IPS-18a (cell line): ENCODE results near the gene UBE4B.

Experiments used
- H3K27ac ChIP-seq: one replicate; pipeline ENCODE4 v1.5.1; 2013; ENCODE audit warnings: low read length
- H3K27me3 ChIP-seq: one replicate; pipeline ENCODE4 v1.6.1; 2013; ENCODE audit warnings: mild to moderate bottlenecking, low read length; ENCODE audit not compliant: control insufficient read depth, insufficient read depth
- H3K36me3 ChIP-seq: one replicate; pipeline ENCODE4 v1.6.1; 2013; ENCODE audit warnings: low read depth, low read length; ENCODE audit not compliant: control insufficient read depth
- H3K4me1 ChIP-seq: one replicate; pipeline ENCODE4 v1.6.1; 2013; ENCODE audit warnings: low read depth, low read length; ENCODE audit not compliant: control insufficient read depth
- H3K4me3 ChIP-seq: one replicate; pipeline ENCODE4 v1.5.1; 2013; ENCODE audit warnings: low read length
- H3K9ac ChIP-seq: one replicate; pipeline ENCODE4 v1.6.1; 2013; ENCODE audit warnings: mild to moderate bottlenecking, low read length, moderate library complexity
- H3K9me3 ChIP-seq: one replicate; pipeline ENCODE4 v1.6.1; 2013; ENCODE audit warnings: low read depth, low read length; ENCODE audit not compliant: control insufficient read depth

Gene UBE4B

DNA sequence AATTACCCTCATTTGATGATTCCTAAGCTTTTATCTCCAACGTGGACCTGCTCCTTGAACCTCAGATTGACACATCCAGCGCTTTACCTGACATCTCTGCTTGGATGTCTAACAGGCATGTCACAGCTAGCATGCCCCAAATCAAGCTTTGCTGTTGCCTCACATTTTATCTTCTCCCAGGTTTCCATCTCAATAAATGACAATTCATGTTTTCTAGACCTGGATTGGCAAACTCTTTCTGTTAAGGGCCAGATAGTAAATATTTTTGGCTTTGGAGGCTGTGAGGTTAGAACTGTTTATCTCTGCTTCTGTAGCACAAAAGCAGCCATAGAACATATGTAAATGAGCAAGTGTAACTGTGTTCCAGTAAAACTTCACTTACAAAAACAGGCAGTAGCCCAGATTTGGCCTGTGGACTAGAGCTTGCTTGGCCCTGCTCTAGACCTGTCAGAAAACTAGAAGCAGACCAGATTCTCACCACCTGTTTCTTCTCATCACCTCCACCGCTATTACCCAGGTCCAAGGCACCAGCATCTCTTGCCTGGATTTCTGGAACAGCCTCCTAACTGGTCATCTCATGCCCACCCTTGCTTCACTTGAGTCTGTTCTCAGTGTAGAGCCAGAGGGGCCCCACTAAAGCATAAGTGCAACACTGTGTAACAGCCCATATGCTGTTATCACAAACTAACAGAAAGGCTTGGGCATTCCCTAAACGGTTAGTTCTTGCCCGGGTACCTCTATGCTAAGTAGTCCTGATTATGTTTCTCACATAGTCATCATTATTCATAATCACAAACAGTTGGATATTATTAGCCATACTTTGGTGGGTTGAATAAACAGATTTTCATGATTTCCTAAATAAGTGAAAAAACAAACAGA is 42.3 kb downstream of the UBE4B start:
- Histone ChIP-seq H3K27ac (no peak overlapping the region), H3K36me3 (peaks cover 3% of the 10 kb centered on the region), H3K27me3 (no peaks in the 10 kb centered on the region), H3K4me3 (no peak overlapping the region), H3K9ac (no peak overlapping the region), H3K9me3 (no peaks in the 10 kb centered on the region), H3K4me1 (no peaks in the 10 kb centered on the region)

DNA sequence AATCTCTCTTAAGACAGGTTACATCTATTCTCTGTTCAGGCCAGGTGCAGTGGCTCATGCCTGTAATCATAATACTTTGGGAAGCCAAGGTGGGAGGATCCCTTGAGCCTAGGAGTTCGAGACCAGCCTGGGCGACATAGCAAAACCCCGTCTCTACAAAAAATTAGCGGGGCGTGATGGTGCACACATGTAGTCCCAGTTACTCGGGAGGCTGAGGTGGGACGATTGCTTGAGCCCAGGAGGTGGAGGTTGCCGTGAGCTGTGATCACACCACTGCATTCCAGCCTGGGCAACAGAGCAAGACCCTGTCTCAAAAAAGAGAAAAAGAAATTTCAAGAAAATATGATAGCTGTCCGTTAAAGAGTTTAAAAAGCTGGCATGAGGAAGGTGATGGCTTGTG is 43.0 kb downstream of the UBE4B start:
- no peak overlapping the region for H3K4me3 ChIP-seq
- H3K9me3 ChIP-seq, result no peaks in the 10 kb centered on the region
- H3K36me3 ChIP-seq, result peaks cover 3% of the 10 kb centered on the region
- no peaks in the 10 kb centered on the region for H3K4me1 ChIP-seq
- H3K9ac ChIP-seq, result no peak overlapping the region
- no peak overlapping the region for H3K27ac ChIP-seq
- no peaks in the 10 kb centered on the region for H3K27me3 ChIP-seq

DNA sequence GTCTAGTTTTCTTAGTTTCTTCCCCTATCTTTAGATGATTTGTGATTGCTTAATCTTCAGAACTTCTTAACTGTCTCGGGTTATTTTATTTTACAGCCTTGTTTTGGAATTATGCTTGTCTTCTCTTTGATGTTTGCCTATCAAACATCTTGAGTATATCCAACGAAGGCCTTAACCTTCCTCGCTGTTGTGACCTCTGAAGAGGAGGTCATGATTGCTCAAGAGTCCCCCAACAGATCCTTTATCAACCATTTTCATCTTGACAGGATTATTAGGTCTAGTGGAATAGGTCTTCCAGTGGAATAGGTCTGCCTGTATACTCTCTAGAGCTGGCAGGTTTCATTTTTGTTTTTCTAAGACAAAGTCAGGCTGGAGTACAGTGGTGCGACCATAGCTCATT is 45.7 kb downstream of the UBE4B start:
- Histone ChIP-seq H3K4me3 (no peak overlapping the region), H3K4me1 (no peaks in the 10 kb centered on the region), H3K36me3 (peaks cover 3% of the 10 kb centered on the region), H3K27me3 (no peaks in the 10 kb centered on the region), H3K9ac (no peak overlapping the region), H3K9me3 (no peaks in the 10 kb centered on the region), H3K27ac (no peak overlapping the region)

DNA sequence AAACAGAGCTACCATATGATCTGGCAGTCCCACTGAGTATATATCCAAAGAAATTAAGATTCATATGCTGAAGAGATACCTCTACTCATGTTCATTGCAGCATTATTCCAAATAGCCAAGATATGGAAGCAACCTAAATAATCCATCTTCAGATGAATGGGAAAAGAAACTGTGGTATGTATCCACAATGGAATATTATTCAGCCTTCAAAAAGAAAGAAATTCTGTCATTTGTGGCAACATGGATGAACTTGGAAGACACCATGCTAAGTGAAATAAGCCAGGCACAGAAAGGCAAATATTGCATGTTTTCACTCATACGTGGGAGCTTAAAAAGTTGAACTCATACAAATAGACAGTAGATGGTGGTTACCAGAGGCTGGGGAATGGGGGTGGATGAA is 47.8 kb downstream of the UBE4B start:
- Histone ChIP-seq H3K9me3 (no peaks in the 10 kb centered on the region), H3K36me3 (no peaks in the 10 kb centered on the region), H3K27me3 (no peaks in the 10 kb centered on the region), H3K9ac (no peak overlapping the region), H3K4me1 (no peaks in the 10 kb centered on the region), H3K27ac (no peak overlapping the region), H3K4me3 (no peak overlapping the region)

DNA sequence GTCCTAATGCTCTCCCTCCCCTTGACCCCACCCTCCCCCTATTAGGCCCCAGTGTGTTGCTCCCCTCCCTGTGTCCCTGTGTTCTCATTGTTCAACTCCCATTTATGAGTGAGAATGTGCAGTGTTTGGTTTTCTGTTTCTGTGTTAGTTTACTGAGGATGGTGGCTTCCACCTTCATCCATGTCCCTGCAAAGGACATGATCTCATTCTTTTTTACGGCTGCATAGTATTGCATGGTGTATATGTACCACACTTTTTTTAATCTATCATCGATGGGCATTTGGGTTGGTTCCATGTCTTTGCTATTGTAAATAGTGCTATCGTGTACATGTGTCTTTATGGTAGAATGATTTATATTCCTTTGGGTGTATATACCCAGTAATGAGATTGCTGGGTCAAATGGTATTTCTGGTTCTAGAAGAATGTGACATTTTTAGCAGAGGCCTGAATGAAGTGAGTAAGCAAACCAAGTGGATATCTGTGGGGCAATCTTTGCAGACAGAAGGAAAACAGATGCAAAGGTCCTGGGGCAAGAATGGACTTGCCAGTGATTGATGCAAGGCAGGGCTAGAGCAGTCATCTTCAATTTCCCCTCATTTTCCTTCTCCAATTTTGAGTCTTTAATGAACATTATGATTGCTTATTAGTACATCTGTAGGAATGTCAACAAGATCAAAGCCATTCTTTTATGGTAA is 50.2 kb downstream of the UBE4B start:
- Histone ChIP-seq H3K36me3 (no peaks in the 10 kb centered on the region), H3K9me3 (no peaks in the 10 kb centered on the region), H3K4me3 (no peak overlapping the region), H3K4me1 (no peaks in the 10 kb centered on the region), H3K27ac (no peak overlapping the region), H3K9ac (no peak overlapping the region), H3K27me3 (no peaks in the 10 kb centered on the region)

DNA sequence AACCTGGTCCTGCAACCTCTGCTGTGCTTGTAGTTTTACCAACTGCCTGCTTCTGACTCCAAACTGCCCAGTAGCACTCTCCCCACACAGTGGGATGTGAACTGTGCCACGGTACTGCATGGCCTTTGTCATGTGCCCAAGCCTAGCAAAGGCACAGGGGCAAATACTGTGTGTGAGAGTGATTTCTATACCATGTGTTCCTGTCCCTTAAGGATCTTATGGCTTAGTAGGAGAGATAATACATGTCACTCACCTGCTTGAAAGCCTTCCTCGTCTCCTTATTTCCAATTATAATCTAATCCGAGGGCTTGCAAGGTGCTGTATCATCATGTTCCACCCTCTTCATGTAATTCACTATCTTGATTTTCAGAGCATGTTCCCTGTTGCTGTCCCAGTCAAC is 51.3 kb downstream of the UBE4B start:
- Histone ChIP-seq H3K4me1 (no peaks in the 10 kb centered on the region), H3K4me3 (no peak overlapping the region), H3K9me3 (no peaks in the 10 kb centered on the region), H3K36me3 (no peaks in the 10 kb centered on the region), H3K27ac (no peak overlapping the region), H3K27me3 (no peaks in the 10 kb centered on the region), H3K9ac (no peak overlapping the region)

DNA sequence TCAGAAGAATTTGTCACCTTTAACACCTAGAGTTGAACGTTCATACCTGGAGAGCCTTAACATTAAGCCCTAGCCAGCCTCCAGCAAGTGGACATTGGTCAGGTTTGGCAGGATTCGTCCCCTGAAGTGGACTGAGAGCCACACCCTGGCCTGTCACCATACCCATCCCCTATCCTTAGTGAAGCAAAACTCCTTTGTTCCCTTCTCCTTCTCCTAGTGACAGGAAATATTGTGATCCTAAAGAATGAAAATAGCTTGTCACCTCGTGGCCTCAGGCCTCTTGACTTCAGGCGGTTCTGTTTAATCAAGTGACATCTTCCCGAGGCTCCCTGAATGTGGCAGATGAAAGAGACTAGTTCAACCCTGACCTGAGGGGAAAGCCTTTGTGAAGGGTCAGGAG is 52.3 kb downstream of the UBE4B start:
- H3K4me1 ChIP-seq, result no peaks in the 10 kb centered on the region
- H3K27me3 ChIP-seq, result no peaks in the 10 kb centered on the region
- no peaks in the 10 kb centered on the region for H3K9me3 ChIP-seq
- no peak overlapping the region for H3K4me3 ChIP-seq
- H3K36me3 ChIP-seq, result no peaks in the 10 kb centered on the region
- H3K9ac ChIP-seq, result no peak overlapping the region
- no peak overlapping the region for H3K27ac ChIP-seq

DNA sequence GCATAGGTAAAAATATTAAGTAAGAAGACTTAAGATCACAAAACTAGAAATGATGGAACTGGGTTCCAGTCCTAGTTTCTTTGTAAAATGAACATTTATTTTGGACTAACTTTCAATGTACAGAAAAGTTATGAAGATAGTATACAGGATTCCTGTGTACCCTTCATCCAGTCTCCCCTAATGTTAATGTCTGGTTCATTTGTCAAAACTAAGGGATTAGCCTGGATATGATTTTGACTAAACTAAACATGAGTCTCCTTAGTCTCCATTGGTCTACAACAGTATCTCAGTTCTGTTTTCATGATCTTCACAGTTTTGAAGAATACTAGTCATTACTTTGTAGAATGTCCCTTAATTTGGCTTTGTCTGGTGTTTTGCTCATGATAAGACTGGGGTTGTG is 54.5 kb downstream of the UBE4B start:
- Histone ChIP-seq H3K9ac (no peak overlapping the region), H3K4me1 (no peaks in the 10 kb centered on the region), H3K9me3 (no peaks in the 10 kb centered on the region), H3K4me3 (no peak overlapping the region), H3K27ac (no peak overlapping the region), H3K27me3 (no peaks in the 10 kb centered on the region), H3K36me3 (no peaks in the 10 kb centered on the region)

DNA sequence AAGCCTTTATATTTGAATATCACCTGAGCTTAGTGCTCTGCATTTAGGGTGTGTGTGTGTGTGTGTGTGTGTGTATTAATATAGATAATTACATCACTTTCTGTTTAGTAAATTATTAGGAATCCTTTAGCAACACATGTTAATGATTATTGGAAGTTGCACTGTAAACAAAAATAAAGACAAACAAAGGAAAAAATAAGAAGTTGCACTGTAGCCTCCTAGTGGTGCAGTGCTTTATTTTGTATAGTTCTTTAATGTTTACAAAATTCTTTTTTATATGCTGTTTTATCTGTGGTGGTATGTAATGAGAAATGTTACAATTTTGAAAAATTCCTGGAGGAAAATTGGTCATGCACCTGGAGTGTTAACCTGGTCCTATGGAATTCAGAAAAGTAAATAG is 69.2 kb downstream of the UBE4B start:
- H3K4me3 ChIP-seq, result no peak overlapping the region
- no peak overlapping the region for H3K27ac ChIP-seq
- peaks cover 43% of the 10 kb centered on the region for H3K36me3 ChIP-seq
- H3K4me1 ChIP-seq, result no peaks in the 10 kb centered on the region
- H3K9ac ChIP-seq, result no peak overlapping the region
- no peaks in the 10 kb centered on the region for H3K9me3 ChIP-seq
- no peaks in the 10 kb centered on the region for H3K27me3 ChIP-seq

DNA sequence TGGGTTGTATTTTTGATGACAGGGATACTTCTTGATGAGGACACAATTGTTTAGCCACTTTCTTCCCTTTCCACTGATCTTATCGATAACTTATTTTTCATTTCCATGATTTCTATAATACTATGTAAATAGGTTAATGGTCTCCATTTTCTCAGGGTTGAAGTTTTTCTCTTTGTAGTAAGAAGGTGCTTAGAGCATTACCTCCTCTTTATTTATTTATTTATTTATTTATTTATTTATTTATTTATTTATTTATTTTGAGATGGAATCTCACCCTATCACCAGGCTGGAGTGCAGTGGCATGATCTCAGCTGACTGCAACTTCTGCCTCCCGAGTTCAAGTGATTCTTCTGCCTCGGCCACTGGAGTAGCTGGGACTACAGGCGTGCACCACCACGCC is 70.4 kb downstream of the UBE4B start:
- Histone ChIP-seq H3K9ac (no peak overlapping the region), H3K27me3 (no peaks in the 10 kb centered on the region), H3K9me3 (no peaks in the 10 kb centered on the region), H3K27ac (no peak overlapping the region), H3K4me3 (no peak overlapping the region), H3K4me1 (no peaks in the 10 kb centered on the region), H3K36me3 (peaks cover 43% of the 10 kb centered on the region)

DNA sequence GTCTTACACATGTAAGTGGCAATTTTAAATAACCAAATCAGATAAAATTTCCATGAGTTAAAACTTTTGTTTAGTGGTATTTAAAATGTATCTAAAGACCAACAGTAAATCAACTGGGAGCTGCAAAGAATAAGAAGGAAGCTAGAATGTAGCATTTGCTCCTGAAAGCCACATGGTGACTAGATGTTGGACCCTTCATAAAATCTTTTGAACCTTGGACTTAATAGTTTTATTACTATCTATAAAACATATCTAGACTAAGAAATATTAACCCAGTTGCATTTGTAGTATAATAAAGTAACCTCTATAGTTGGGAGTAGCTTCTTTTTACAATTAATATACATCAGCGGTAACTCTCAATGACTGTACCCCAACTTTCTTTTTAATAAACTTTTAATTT is 72.1 kb downstream of the UBE4B start:
- Histone ChIP-seq H3K27ac (no peak overlapping the region), H3K4me3 (no peak overlapping the region), H3K9ac (no peak overlapping the region), H3K9me3 (no peaks in the 10 kb centered on the region), H3K27me3 (no peaks in the 10 kb centered on the region), H3K36me3 (peaks cover 42% of the 10 kb centered on the region), H3K4me1 (no peaks in the 10 kb centered on the region)

DNA sequence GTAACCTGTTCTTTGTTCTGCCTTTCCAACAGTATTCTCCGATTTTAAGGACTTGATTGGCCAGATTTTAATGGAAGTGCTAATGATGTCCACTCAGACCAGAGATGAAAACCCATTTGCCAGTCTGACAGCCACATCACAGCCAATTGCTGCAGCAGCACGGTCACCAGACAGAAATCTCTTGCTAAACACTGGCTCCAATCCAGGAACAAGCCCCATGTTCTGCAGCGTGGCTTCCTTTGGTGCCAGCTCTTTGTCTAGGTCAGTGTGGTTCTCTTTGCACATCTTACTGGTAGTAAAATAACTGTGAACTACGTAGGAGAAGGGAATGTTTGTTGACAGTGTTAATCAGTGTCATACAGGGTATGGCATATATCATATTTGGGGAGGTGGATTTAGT is 72.7 kb downstream of the UBE4B start:
- no peaks in the 10 kb centered on the region for H3K27me3 ChIP-seq
- no peak overlapping the region for H3K27ac ChIP-seq
- no peak overlapping the region for H3K4me3 ChIP-seq
- no peak overlapping the region for H3K9ac ChIP-seq
- H3K4me1 ChIP-seq, result no peaks in the 10 kb centered on the region
- H3K9me3 ChIP-seq, result no peaks in the 10 kb centered on the region
- peaks cover 42% of the 10 kb centered on the region for H3K36me3 ChIP-seq
